Astrocyte of the cerebellum (primary cell): ENCODE results near the gene HLCS.
"Not testable (repeated sequence)": the region's sequence is repeated elsewhere in the genome, so short reads cannot be mapped to it uniquely, and the experiment has no call there.

Experiments
- DNase-seq: peaks from one replicate; pipeline ENCODE4 v3.0.0-alpha.2; 2011; ENCODE audit warnings: low read depth
- H3K4me3 ChIP-seq: 2 replicates; pipeline ENCODE4 v1.5.1; 2011; ENCODE audit warnings: mild to moderate bottlenecking, low read depth, low read length, moderate library complexity
- in situ Hi-C: cut with HindIII; loops from 2 replicates; pipeline ENCODE4 v1.10.0; 2017; ENCODE audit warnings: low sequenced_read_pairs
- TF ChIP-seq, protein P1 (sequence below): IDR thresholded peaks from 2 replicates; pipeline ENCODE4 v1.5.1; 2012; ENCODE audit warnings: low read length, low read depth, moderate library complexity, mild to moderate bottlenecking; ENCODE audit errors: missing control alignments

HLCS gene

DNA sequence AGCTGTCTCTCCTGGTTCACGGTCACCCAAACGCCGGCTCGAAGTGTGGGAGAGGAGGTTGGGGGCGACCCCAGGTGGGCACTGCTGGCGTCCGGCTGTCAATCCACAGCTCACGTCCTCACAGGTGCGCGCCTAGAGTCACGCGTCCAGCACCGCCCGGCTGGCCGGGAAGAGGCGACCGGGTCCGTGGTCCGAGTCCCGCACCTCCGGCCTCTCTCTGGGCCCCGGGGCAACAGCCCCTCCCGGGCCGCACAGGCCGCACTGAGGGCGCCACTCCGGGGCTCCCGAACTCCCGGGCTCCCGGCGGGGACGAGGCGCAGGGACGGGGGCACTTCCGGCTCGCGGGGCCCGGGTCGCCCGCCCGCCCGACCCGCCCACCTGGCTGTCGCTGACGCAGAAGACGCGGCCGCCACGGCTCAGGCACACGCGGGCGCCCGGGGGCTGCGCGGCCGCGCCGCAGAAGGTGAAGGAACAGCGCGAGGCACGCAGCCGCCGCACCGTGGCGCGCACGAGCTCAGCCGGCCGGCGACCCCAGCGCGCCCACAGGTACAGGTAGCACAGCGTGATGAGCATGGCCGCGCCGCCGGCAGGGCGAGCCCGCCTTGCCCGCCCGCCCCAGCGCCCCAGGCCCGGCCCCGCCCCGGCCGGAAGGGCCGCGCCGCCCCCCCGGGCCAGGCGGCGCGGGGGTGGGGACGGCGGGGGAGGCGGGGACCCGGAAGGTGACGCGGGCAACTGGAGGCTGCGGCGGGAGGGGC is at the start of gene HLCS:
HLCS (minus strand) TSS at position 604 of the 755 bp plus-strand sequence; CDS start at position 573, 31 bp downstream.
- DNase-seq = no peak
- TF ChIP-seq, protein P1, sequence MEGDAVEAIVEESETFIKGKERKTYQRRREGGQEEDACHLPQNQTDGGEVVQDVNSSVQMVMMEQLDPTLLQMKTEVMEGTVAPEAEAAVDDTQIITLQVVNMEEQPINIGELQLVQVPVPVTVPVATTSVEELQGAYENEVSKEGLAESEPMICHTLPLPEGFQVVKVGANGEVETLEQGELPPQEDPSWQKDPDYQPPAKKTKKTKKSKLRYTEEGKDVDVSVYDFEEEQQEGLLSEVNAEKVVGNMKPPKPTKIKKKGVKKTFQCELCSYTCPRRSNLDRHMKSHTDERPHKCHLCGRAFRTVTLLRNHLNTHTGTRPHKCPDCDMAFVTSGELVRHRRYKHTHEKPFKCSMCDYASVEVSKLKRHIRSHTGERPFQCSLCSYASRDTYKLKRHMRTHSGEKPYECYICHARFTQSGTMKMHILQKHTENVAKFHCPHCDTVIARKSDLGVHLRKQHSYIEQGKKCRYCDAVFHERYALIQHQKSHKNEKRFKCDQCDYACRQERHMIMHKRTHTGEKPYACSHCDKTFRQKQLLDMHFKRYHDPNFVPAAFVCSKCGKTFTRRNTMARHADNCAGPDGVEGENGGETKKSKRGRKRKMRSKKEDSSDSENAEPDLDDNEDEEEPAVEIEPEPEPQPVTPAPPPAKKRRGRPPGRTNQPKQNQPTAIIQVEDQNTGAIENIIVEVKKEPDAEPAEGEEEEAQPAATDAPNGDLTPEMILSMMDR = no peak
- in situ Hi-C loops = no loop called here
- H3K4me3 ChIP-seq = peak within 1 kb of the TSS; percentile 60

DNA sequence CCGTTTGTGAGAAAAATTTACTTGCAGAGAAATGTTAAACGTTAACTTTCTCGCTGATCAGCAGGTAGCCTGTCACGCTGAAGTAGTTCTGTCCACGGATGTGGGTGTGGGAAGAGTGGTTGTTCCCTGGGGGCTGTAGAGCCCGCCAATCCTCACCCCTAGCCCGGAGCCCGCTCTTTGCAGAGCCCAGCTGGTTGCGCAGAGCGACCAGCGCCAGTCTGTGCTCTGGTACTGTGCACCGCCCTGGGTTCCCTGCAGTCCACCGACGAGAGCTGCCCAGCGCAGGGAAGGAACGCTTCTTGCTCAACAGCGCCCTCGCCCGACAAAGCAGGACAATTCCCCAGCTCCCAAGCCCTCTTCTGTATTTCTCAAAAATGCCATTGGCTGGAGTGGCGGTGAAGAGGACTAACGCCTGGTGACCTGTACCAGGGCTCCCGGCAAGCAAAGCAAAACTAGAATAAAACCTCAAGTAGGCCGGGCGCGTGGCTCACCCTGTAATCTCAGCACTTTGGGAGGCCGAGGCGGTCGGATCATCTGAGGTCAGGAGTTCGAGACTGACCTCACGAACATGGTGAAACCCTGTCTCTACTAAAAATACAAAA is 43.4 kb upstream of the HLCS start:
- in situ Hi-C loops = no loop called here
- DNase-seq = peak; percentile 62
- TF ChIP-seq, protein P1 = peak; percentile 89
- H3K4me3 ChIP-seq = peak overlapping the region; percentile 22

DNA sequence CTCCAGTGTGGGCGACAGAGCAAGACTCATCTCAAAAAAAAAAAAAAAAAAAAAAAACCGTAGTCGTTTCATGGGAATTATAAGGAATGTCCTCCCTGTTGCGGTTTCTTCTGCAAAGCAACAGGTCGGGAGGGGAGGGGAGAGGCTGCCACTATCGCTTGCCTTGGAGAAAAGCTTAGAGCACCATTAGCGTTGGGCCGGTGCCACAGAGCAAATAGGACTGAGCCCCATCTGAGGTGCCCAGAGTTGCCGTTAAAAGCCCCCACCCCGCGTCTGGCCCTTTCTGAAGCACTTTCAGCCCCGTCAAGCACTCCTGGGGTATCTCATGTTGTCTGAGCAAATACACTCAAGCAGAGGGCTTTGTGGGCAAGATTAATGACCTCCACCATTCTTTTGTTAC is 42.3 kb upstream of the HLCS start:
- in situ Hi-C loops = no loop called here
- no peak for DNase-seq
- H3K4me3 ChIP-seq = no peak overlapping the region
- TF ChIP-seq, protein P1 = no peak

DNA sequence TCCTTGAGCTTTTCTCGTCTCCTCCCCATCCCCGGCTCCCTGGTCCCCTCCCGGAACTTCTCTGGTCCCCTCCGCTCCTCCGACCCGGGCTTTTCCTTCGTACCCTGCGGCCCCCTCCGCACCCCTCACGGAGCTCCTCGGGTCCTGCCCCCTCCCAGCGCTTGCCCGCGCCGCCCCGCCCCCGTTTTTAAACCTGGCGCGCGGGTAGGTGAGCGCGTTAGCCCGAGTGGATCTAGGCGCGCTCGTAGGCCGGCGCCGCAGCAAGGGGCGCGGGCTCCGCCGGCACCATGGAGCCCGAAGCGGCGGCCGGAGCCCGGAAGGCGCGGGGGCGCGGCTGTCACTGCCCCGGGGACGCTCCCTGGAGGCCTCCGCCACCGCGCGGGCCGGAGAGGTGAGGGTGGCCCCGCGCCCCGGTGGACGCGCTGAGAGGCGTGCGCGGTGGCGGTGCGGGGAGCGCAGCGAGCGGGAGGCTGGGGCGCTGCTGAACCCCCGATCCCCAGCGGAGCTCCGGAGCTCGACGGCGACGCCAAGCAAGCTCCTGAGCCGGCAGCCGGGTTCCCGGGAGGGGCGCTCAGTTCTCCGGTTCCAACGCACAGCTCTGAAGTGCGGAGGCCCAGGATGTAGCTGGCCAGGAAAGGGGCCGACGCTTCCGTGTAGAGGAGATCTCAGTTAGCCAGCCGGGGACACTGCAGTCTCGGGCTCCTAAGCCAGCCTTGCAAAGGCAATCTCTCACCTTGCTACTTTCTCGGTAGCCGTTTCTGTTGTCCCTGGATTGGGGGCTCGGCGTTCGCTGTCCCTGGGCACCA is 40.2 kb upstream of the HLCS start, which contains the start of gene RIPPLY3:
RIPPLY3 (plus strand) TSS at position 217 of the 806 bp plus-strand sequence; CDS start at position 288, 71 bp downstream.
- TF ChIP-seq, protein P1 = no peak
- in situ Hi-C loops = no loop called here
- peak within 1 kb of the TSS; percentile 38 for H3K4me3 ChIP-seq
- no peak for DNase-seq

DNA sequence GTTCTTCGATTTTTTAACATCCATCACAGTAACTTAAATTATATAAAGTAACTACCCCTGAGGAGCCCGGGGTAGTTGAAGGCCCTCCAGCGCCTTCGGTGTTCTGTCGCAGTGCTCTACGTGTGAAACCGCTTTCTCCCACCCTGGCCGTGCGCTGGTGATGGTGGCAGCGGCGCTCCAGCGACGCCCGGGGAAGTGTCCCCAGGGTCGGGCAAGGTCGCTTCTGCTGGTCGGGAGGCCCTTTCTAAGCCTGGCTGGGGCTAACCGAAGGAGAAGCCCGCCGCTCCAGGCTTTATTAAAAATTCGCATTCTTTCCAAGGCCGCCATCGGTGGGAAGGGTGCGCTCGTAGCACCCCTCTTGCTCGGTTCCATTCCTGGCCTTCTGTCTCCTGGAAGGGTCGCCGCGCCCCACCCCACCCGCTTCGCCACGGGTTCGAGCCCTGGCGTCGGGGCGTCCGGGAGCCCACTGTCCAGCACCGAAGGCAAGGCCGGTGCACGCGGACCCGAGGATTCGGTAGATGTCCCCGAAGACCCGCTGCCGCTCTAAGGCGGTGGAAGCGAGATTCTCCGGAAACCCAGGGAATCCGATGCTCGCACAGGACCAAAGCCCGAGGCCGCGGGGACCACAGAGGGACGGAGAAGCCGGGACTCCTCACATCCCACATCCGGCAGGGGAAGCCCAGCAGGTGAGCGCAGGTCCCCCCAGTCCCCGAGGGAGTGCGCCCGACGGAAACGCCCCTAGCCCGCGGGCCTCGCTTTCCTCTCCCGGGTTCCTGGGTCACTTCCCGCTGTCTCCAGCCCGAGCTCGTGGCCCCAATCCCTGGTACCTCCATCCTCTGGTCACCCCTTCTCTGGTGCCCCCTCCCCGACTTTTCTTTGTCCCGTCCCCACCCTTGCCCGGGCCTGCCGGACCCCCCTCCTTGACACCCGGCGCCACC is 39.3 kb upstream of the HLCS start:
- TF ChIP-seq, protein P1 = no peak
- H3K4me3 ChIP-seq = peak overlapping the region; percentile 38
- no peak for DNase-seq
- in situ Hi-C loops = no loop called here

DNA sequence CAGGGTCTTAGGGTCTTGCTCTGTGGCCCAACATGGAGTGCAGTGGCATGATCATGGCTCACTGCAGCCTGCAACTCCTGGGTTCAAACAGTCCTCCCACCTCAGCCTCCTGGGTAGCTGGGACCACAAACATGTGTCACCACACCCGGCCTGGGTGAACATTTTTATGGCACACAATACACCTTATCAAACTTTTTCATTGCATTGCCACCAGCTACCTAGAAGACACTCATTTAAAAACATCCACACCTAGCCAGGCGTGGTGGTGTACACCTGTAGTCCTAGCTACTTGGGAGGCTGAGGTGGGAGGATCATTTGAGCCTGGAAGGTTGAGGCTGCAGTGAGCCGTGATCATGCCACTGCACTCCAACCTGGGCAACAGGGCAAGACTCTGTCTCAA is 37.4 kb upstream of the HLCS start:
- DNase-seq, in situ Hi-C loops: not testable (repeated sequence)

DNA sequence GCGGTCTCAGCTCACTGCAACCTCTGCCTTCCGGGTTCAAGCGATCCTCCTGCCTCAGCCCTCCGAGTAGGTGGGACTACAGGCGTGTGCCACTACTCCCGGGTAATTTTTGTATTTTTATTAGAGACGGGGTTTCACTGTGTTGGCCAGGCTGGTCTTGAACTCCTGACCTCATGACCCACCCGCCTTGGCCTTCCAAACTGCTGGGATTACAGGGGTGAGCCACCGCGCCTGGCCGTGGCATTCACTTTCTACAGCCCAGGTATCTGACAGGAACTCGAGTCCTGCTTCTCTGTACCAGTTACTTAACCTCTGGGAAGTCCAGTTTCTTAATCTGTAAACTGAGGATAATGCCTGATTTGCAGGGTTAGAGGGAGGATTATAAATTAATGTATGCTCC is 36.4 kb upstream of the HLCS start:
- H3K4me3 ChIP-seq, DNase-seq, in situ Hi-C loops: not testable (repeated sequence)

More for the DNA sequence above, 37.4 kb upstream of the HLCS start:
- not testable (repeated sequence) for H3K4me3 ChIP-seq
